ENCODE measurements around the gene VDAC2. TPM values are rescaled to one million over a fixed set of nuclear protein-coding genes. Genes with fewer than 3 reads are reported as not detected.

Gene VDAC2
- 100 to 1,000 TPM; 133 to 163 (median 149) TPM for total RNA-seq

GRCh38 chr10:75210282-75211006 is at the start of gene VDAC2:
TSS of gene VDAC2 (plus strand) at chr10:75210796. CDS start at chr10:75211159, 363 bp downstream.
- no peak for TF ChIP-seq CTCF (IDR thresholded peaks at IDR 0.05; ENCODE audit: low read depth)

- no peak for TF ChIP-seq CTCF (IDR thresholded peaks at IDR 0.05; ENCODE audit: low read depth)
Measured at GRCh38 chr10:75165684-75166622, 44.6 kb upstream of the VDAC2 start.

- no peak for TF ChIP-seq CTCF (IDR thresholded peaks at IDR 0.05; ENCODE audit: low read depth)
Measured at GRCh38 chr10:75166623-75166972, 44.0 kb upstream of the VDAC2 start.

- TF ChIP-seq CTCF (IDR thresholded peaks at IDR 0.05; ENCODE audit: low read depth), result no peak
Measured at GRCh38 chr10:75168275-75168674, 42.3 kb upstream of the VDAC2 start.

- TF ChIP-seq CTCF (IDR thresholded peaks at IDR 0.05; ENCODE audit: low read depth), result no peak
Measured at GRCh38 chr10:75170215-75170614, 40.4 kb upstream of the VDAC2 start.

- TF ChIP-seq CTCF (IDR thresholded peaks at IDR 0.05; ENCODE audit: low read depth), result no peak
Measured at GRCh38 chr10:75175046-75175445, 35.5 kb upstream of the VDAC2 start.

GRCh38 chr10:75176046-75176445 is 34.5 kb upstream of the VDAC2 start:
- TF ChIP-seq CTCF (IDR thresholded peaks at IDR 0.05; ENCODE audit: low read depth), result no peak
